Measurements from ENCODE around the gene GNB1L.

The GNB1L gene

DNA sequence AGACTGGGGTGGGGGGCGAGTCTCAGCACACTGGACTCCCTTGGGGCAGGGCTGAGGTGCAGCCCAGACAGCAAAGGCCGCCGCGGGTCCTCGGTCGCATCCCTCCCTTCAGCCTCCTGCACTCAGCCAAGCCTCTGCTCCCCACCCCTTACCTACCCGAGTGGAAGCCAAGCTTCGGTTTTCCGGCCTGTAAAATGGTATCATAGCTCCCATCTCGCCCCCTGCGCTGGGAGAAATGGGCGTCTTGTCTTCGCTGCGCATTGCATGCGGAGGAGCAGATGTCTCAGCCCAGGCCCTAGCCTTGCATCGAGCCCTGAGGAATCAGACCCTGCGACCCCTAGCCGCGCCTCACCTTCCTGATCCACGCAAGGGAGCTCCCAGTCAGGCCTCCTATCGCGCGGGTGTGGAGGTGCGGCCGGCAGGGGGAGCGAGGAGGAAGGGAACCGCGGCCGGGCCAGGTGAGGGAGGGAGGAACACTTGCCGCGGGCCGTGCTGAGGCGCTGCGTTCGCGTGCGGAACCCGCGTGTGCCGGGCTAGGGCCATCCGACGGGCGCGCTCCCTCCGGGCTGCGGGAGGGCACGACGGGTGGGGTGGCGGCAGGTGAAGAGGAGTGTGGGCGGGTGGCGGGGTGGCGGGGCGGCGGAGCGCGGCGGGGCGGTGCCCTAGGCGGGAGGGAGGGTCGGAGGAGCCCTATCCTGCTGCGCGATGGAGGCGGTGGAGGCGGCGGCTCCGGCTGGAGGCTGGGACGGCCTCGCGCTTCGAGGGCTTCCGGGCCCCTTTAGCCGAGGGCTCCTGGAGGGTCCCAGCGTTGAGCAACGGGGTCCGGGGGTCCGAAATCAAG, 98.2 kb downstream of the GNB1L start:
- H2BK15ac ChIP-seq (ENCODE audit: low read depth, poor library complexity, severe bottlenecking) = no peak overlapping the region
- no peak overlapping the region for H4K91ac ChIP-seq (ENCODE audit: low read length)
- H3K9ac ChIP-seq (ENCODE audit: low read length) = no peak overlapping the region
- H3K27me3 ChIP-seq (ENCODE audit: control insufficient read depth in 1 of 2, insufficient read depth in 1 of 2, low read length in 2 of 2) = peaks cover 67 to 88% of the 10 kb centered on the region in 2 experiments
- peak; percentile 20 for DNase-seq
- no peak overlapping the region for H3K4ac ChIP-seq (ENCODE audit: low read depth in 1 of 2, low read length in 2 of 2)
- no peak overlapping the region for H3K4me3 ChIP-seq (ENCODE audit: insufficient read depth in 1 of 2, low read depth in 1 of 2, low read length in 2 of 2)
- H2AK5ac ChIP-seq (ENCODE audit: low read length, severe bottlenecking) = no peak overlapping the region
- H3K36me3 ChIP-seq (ENCODE audit: control insufficient read depth in 1 of 2, insufficient read depth in 2 of 2, low read depth in 1 of 2, low read length in 2 of 2) = peaks cover 0 to 5% of the 10 kb centered on the region in 2 experiments
- WGBS = 7% methylated on average over 52 of the region's 76 CpGs
- H3K4me1 ChIP-seq (ENCODE audit: control insufficient read depth, insufficient read depth, low read depth, low read length) = peaks cover 34% of the 10 kb centered on the region
- no peaks in the 10 kb centered on the region for H3K79me1 ChIP-seq (replicated peaks; ENCODE audit: low read length, poor library complexity, severe bottlenecking)
- no peak overlapping the region for H3K27ac ChIP-seq (ENCODE audit: low read length, poor library complexity, severe bottlenecking)
- H3K14ac ChIP-seq (ENCODE audit: low read length in 2 of 2) = no peak overlapping the region
- no peak overlapping the region for H3K18ac ChIP-seq (ENCODE audit: low read depth in 1 of 2, low read length in 2 of 2)
- H2BK12ac ChIP-seq (ENCODE audit: low read length in 2 of 2) = no peak overlapping the region
- H2BK5ac ChIP-seq (ENCODE audit: low read depth, low read length, poor library complexity, severe bottlenecking) = no peak overlapping the region
- peak overlapping the region; percentile 43 for H3K4me2 ChIP-seq (ENCODE audit: low read length, poor library complexity, severe bottlenecking)
- H3K23ac ChIP-seq (ENCODE audit: low read length in 2 of 2) = no peak overlapping the region
- H3K9me3 ChIP-seq (ENCODE audit: control insufficient read depth, low read length) = no peaks in the 10 kb centered on the region
- no peak overlapping the region for H2BK120ac ChIP-seq (ENCODE audit: low read depth, low read length)
- no peak overlapping the region for H4K8ac ChIP-seq (ENCODE audit: low read length)
- H2AFZ ChIP-seq (ENCODE audit: low read depth, low read length) = no peak overlapping the region

DNA sequence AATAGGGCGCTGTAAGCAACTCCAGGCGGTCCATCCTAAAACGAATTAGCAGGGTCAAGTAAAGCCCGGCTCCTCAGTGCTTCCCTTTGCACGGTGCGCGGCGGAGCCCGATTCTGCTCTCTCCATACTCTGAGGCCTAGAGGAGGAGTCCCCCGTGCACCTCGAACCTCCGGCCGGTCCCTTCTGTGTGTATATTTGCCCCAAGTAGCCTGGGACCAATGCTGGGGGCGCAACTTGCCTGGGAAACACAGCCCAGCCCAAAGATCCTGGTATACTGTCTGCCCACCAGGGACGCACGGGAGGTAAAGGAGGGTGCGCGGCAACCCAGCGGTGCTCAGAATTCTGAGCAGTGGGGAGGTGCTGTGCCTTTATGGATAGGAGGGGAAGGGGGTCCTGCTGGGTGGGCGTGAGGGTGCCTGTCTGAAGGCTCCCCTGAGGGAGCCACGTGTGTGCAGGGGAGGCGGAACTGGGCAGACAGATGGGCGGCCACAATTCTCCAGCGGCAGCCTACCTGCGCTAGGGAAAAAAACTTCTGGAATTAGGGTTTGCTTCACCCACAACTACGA, 98.9 kb downstream of the GNB1L start:
- no peak for DNase-seq
- no peak overlapping the region for H2AK5ac ChIP-seq (ENCODE audit: low read length, severe bottlenecking)
- H3K27ac ChIP-seq (ENCODE audit: low read length, poor library complexity, severe bottlenecking) = no peak overlapping the region
- 5% methylated on average over 26 of the region's 26 CpGs for WGBS
- no peak overlapping the region for H4K8ac ChIP-seq (ENCODE audit: low read length)
- peaks cover 34% of the 10 kb centered on the region for H3K4me1 ChIP-seq (ENCODE audit: control insufficient read depth, insufficient read depth, low read depth, low read length)
- H3K18ac ChIP-seq (ENCODE audit: low read depth in 1 of 2, low read length in 2 of 2) = no peak overlapping the region
- no peak overlapping the region for H3K4me3 ChIP-seq (ENCODE audit: insufficient read depth in 1 of 2, low read depth in 1 of 2, low read length in 2 of 2)
- H2BK12ac ChIP-seq (ENCODE audit: low read length in 2 of 2) = no peak overlapping the region
- H3K27me3 ChIP-seq (ENCODE audit: control insufficient read depth in 1 of 2, insufficient read depth in 1 of 2, low read length in 2 of 2) = peaks cover 67 to 92% of the 10 kb centered on the region in 2 experiments
- H3K4me2 ChIP-seq (ENCODE audit: low read length, poor library complexity, severe bottlenecking) = no peak overlapping the region
- H2BK120ac ChIP-seq (ENCODE audit: low read depth, low read length) = no peak overlapping the region
- H3K79me1 ChIP-seq (replicated peaks; ENCODE audit: low read length, poor library complexity, severe bottlenecking) = no peaks in the 10 kb centered on the region
- H4K91ac ChIP-seq (ENCODE audit: low read length) = no peak overlapping the region
- no peak overlapping the region for H3K9ac ChIP-seq (ENCODE audit: low read length)
- H2BK15ac ChIP-seq (ENCODE audit: low read depth, poor library complexity, severe bottlenecking) = no peak overlapping the region
- H3K14ac ChIP-seq (ENCODE audit: low read length in 2 of 2) = no peak overlapping the region
- no peak overlapping the region for H3K4ac ChIP-seq (ENCODE audit: low read depth in 1 of 2, low read length in 2 of 2)
- H2BK5ac ChIP-seq (ENCODE audit: low read depth, low read length, poor library complexity, severe bottlenecking) = no peak overlapping the region
- peak overlapping the region in 1 of 2 experiments; percentile 9 for H3K23ac ChIP-seq (ENCODE audit: low read length in 2 of 2)
- no peaks in the 10 kb centered on the region for H3K9me3 ChIP-seq (ENCODE audit: control insufficient read depth, low read length)
- peaks cover 0 to 5% of the 10 kb centered on the region in 2 experiments for H3K36me3 ChIP-seq (ENCODE audit: control insufficient read depth in 1 of 2, insufficient read depth in 2 of 2, low read depth in 1 of 2, low read length in 2 of 2)
- H2AFZ ChIP-seq (ENCODE audit: low read depth, low read length) = no peak overlapping the region

DNA sequence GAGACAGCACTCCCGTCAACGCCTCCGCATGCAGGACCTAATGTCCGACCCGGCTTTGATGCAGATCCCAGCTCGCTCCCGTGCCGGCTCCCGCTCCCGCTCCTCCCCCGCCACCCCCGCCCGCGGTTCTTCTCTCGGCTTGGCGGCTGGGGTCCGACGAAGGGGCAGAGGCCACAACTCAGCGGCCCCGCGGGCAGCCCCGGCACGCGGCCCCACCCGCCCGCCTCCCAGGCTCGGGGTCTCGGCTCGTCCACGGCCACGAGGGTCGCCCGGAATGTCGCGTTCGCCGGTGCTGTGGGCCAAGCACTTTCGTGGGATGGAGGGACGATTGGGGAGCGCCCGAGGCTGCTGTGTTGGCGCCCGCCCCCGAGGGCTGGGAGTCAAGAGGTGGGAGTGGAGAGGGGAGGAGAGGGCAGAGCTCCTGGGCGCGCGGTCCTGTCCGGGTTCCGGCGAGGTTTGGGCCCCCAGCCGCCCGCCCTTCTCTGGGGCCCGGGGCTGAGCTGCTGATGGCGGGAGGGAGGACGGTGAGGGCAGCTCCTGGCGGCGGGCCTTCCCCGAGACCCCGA, 99.4 kb downstream of the GNB1L start:
- no peak overlapping the region for H3K4me3 ChIP-seq (ENCODE audit: insufficient read depth in 1 of 2, low read depth in 1 of 2, low read length in 2 of 2)
- H4K91ac ChIP-seq (ENCODE audit: low read length) = no peak overlapping the region
- no peak overlapping the region for H2AFZ ChIP-seq (ENCODE audit: low read depth, low read length)
- H2BK120ac ChIP-seq (ENCODE audit: low read depth, low read length) = no peak overlapping the region
- no peak overlapping the region for H3K9ac ChIP-seq (ENCODE audit: low read length)
- H3K14ac ChIP-seq (ENCODE audit: low read length in 2 of 2) = no peak overlapping the region
- no peaks in the 10 kb centered on the region for H3K9me3 ChIP-seq (ENCODE audit: control insufficient read depth, low read length)
- no peak overlapping the region for H3K4me2 ChIP-seq (ENCODE audit: low read length, poor library complexity, severe bottlenecking)
- H3K23ac ChIP-seq (ENCODE audit: low read length in 2 of 2) = no peak overlapping the region
- H3K4me1 ChIP-seq (ENCODE audit: control insufficient read depth, insufficient read depth, low read depth, low read length) = peaks cover 36% of the 10 kb centered on the region
- no peak overlapping the region for H3K4ac ChIP-seq (ENCODE audit: low read depth in 1 of 2, low read length in 2 of 2)
- no peak for DNase-seq
- H2AK5ac ChIP-seq (ENCODE audit: low read length, severe bottlenecking) = no peak overlapping the region
- H4K8ac ChIP-seq (ENCODE audit: low read length) = no peak overlapping the region
- 1% methylated on average over 59 of the region's 59 CpGs for WGBS
- peaks cover 68 to 94% of the 10 kb centered on the region in 2 experiments for H3K27me3 ChIP-seq (ENCODE audit: control insufficient read depth in 1 of 2, insufficient read depth in 1 of 2, low read length in 2 of 2)
- no peak overlapping the region for H2BK12ac ChIP-seq (ENCODE audit: low read length in 2 of 2)
- H3K27ac ChIP-seq (ENCODE audit: low read length, poor library complexity, severe bottlenecking) = no peak overlapping the region
- H2BK5ac ChIP-seq (ENCODE audit: low read depth, low read length, poor library complexity, severe bottlenecking) = no peak overlapping the region
- H3K36me3 ChIP-seq (ENCODE audit: control insufficient read depth in 1 of 2, insufficient read depth in 2 of 2, low read depth in 1 of 2, low read length in 2 of 2) = peaks cover 0 to 5% of the 10 kb centered on the region in 2 experiments
- H3K18ac ChIP-seq (ENCODE audit: low read depth in 1 of 2, low read length in 2 of 2) = no peak overlapping the region
- H3K79me1 ChIP-seq (replicated peaks; ENCODE audit: low read length, poor library complexity, severe bottlenecking) = no peaks in the 10 kb centered on the region
- no peak overlapping the region for H2BK15ac ChIP-seq (ENCODE audit: low read depth, poor library complexity, severe bottlenecking)

DNA sequence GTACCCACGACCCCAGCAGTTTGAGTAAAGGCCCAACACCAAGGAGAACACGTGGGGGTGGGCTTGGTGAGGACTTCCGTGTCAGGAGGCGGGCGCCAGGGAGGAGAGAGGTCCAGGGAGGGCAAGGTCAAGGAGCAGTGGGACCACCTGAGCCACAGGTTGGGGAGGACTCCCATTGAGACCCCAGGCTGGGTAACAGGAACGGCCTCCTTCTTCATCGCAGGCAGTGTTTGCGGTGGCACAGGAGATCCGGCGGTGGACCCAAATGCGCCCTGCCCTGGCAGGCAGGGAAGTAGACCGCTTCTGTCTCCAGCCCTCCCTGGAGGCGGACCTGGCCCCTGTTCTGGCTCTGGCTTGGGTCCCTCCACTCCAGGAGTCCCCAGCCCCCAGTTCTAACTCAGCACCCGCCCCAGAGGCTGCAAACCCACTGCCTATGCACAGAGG, 100.0 kb downstream of the GNB1L start:
- H2AK5ac ChIP-seq (ENCODE audit: low read length, severe bottlenecking) = no peak overlapping the region
- no peak overlapping the region for H3K27ac ChIP-seq (ENCODE audit: low read length, poor library complexity, severe bottlenecking)
- no peak overlapping the region for H2AFZ ChIP-seq (ENCODE audit: low read depth, low read length)
- WGBS = 41% methylated on average over 14 of the region's 14 CpGs
- H2BK120ac ChIP-seq (ENCODE audit: low read depth, low read length) = no peak overlapping the region
- no peak overlapping the region for H3K9ac ChIP-seq (ENCODE audit: low read length)
- no peak overlapping the region for H3K4ac ChIP-seq (ENCODE audit: low read depth in 1 of 2, low read length in 2 of 2)
- no peak overlapping the region for H2BK12ac ChIP-seq (ENCODE audit: low read length in 2 of 2)
- no peak overlapping the region for H3K4me3 ChIP-seq (ENCODE audit: insufficient read depth in 1 of 2, low read depth in 1 of 2, low read length in 2 of 2)
- H4K8ac ChIP-seq (ENCODE audit: low read length) = no peak overlapping the region
- H2BK5ac ChIP-seq (ENCODE audit: low read depth, low read length, poor library complexity, severe bottlenecking) = no peak overlapping the region
- peak overlapping the region in 1 of 2 experiments; percentile 47 for H3K23ac ChIP-seq (ENCODE audit: low read length in 2 of 2)
- no peak overlapping the region for H3K4me2 ChIP-seq (ENCODE audit: low read length, poor library complexity, severe bottlenecking)
- H3K9me3 ChIP-seq (ENCODE audit: control insufficient read depth, low read length) = no peaks in the 10 kb centered on the region
- no peak overlapping the region for H3K18ac ChIP-seq (ENCODE audit: low read depth in 1 of 2, low read length in 2 of 2)
- DNase-seq = no peak
- no peak overlapping the region for H4K91ac ChIP-seq (ENCODE audit: low read length)
- peaks cover 70 to 94% of the 10 kb centered on the region in 2 experiments for H3K27me3 ChIP-seq (ENCODE audit: control insufficient read depth in 1 of 2, insufficient read depth in 1 of 2, low read length in 2 of 2)
- H3K4me1 ChIP-seq (ENCODE audit: control insufficient read depth, insufficient read depth, low read depth, low read length) = peaks cover 35% of the 10 kb centered on the region
- H3K36me3 ChIP-seq (ENCODE audit: control insufficient read depth in 1 of 2, insufficient read depth in 2 of 2, low read depth in 1 of 2, low read length in 2 of 2) = peaks cover 0 to 5% of the 10 kb centered on the region in 2 experiments
- H3K14ac ChIP-seq (ENCODE audit: low read length in 2 of 2) = no peak overlapping the region
- no peak overlapping the region for H2BK15ac ChIP-seq (ENCODE audit: low read depth, poor library complexity, severe bottlenecking)
- H3K79me1 ChIP-seq (replicated peaks; ENCODE audit: low read length, poor library complexity, severe bottlenecking) = no peaks in the 10 kb centered on the region
